Parathyroid adenoma (tissue), 2 donors: ENCODE results near the gene DGKG.

Source experiments
- H2AFZ ChIP-seq: fragments of 300-600 bp; sonication (generic); one replicate; pipeline ENCODE4 v1.7.0; 2017; ENCODE audit warnings: antibody characterized with exemption, mild to moderate bottlenecking
- H3K27ac ChIP-seq: fragments of 300-600 bp; sonication (generic); one replicate; pipeline ENCODE4 v1.7.0; 2017
- H3K27me3 ChIP-seq: fragments of 300-600 bp; sonication (generic); one replicate; pipeline ENCODE4 v1.7.0; 2017; ENCODE audit warnings: low read length; ENCODE audit not compliant: control insufficient read depth, insufficient read depth
- H3K36me3 ChIP-seq: fragments of 300-600 bp; sonication (generic); one replicate; pipeline ENCODE4 v1.7.0; 2017; ENCODE audit warnings: low read length; ENCODE audit not compliant: control insufficient read depth, insufficient read depth
- H3K4me1 ChIP-seq: fragments of 300-600 bp; sonication (generic); one replicate; pipeline ENCODE4 v1.7.0; 2017; ENCODE audit warnings: control low read depth
- H3K4me2 ChIP-seq: fragments of 300-600 bp; sonication (generic); one replicate; pipeline ENCODE4 v1.7.0; 2017; ENCODE audit warnings: low read length
- H3K4me3 ChIP-seq: fragments of 300-600 bp; sonication (generic); one replicate; pipeline ENCODE4 v1.7.0; 2017; ENCODE audit warnings: low read depth, low read length
- H3K79me2 ChIP-seq: fragments of 300-600 bp; sonication (generic); one replicate; pipeline ENCODE4 v1.7.0; 2017; ENCODE audit warnings: control low read depth
- H3K9ac ChIP-seq: fragments of 300-600 bp; sonication (generic); one replicate; pipeline ENCODE4 v1.7.0; 2017; ENCODE audit warnings: mild to moderate bottlenecking
- H3K9me3 ChIP-seq: fragments of 300-600 bp; sonication (generic); one replicate; pipeline ENCODE4 v1.7.0; 2017; ENCODE audit warnings: low read length; ENCODE audit not compliant: control insufficient read depth
- CTCF ChIP-seq: fragments of 300-600 bp; sonication (generic); IDR thresholded peaks from one replicate; pipeline ENCODE4 v1.7.0; 2017; ENCODE audit warnings: antibody characterized with exemption, mild to moderate bottlenecking
- donor health status: primary hyperparathyroidism.

Gene DGKG

GRCh38 chr3:186354100-186354499, 7.9 kb downstream of the DGKG start:
- H3K4me2 ChIP-seq: no peak overlapping the region
- H3K27ac ChIP-seq: no peak overlapping the region
- no peak for TF ChIP-seq CTCF

GRCh38 chr3:186352369-186352768, 9.7 kb downstream of the DGKG start:
- H3K79me2 ChIP-seq: no peaks in the 10 kb centered on the region
- H3K36me3 ChIP-seq: no peaks in the 10 kb centered on the region
- H3K9me3 ChIP-seq: no peaks in the 10 kb centered on the region
- H3K27ac ChIP-seq: no peak overlapping the region
- TF ChIP-seq CTCF: no peak
- no peak overlapping the region for H3K9ac ChIP-seq
- no peaks in the 10 kb centered on the region for H3K4me1 ChIP-seq
- H3K27me3 ChIP-seq: no peaks in the 10 kb centered on the region
- no peak overlapping the region for H3K4me2 ChIP-seq
- H2AFZ ChIP-seq: no peak overlapping the region
- no peak overlapping the region for H3K4me3 ChIP-seq

More at GRCh38 chr3:186354100-186354499, 7.9 kb downstream of the DGKG start:
- no peak overlapping the region for H3K9ac ChIP-seq
- no peaks in the 10 kb centered on the region for H3K79me2 ChIP-seq
- no peaks in the 10 kb centered on the region for H3K4me1 ChIP-seq
- H3K27me3 ChIP-seq: no peaks in the 10 kb centered on the region
- H3K9me3 ChIP-seq: no peaks in the 10 kb centered on the region
- H3K4me3 ChIP-seq: no peak overlapping the region
- no peak overlapping the region for H2AFZ ChIP-seq
- H3K36me3 ChIP-seq: no peaks in the 10 kb centered on the region

- no peaks in the 10 kb centered on the region for H3K27me3 ChIP-seq
- H2AFZ ChIP-seq: no peak overlapping the region
- H3K79me2 ChIP-seq: no peaks in the 10 kb centered on the region
- H3K9me3 ChIP-seq: no peaks in the 10 kb centered on the region
- no peak overlapping the region for H3K27ac ChIP-seq
- H3K4me2 ChIP-seq: no peak overlapping the region
- H3K4me3 ChIP-seq: no peak overlapping the region
- TF ChIP-seq CTCF: no peak
- H3K4me1 ChIP-seq: no peaks in the 10 kb centered on the region
- no peaks in the 10 kb centered on the region for H3K36me3 ChIP-seq
- H3K9ac ChIP-seq: no peak overlapping the region
Observed at GRCh38 chr3:186342197-186342596, 19.8 kb downstream of the DGKG start.

- Histone ChIP-seq H3K27me3 (no peaks in the 10 kb centered on the region), H3K4me2 (no peak overlapping the region), H2AFZ (no peak overlapping the region), H3K79me2 (no peaks in the 10 kb centered on the region), H3K9me3 (no peaks in the 10 kb centered on the region), H3K36me3 (no peaks in the 10 kb centered on the region), H3K4me1 (no peaks in the 10 kb centered on the region), H3K4me3 (no peak overlapping the region), H3K27ac (no peak overlapping the region), H3K9ac (no peak overlapping the region)
- TF ChIP-seq CTCF: no peak
Observed at GRCh38 chr3:186340204-186340603, 21.8 kb downstream of the DGKG start.

GRCh38 chr3:186339180-186339918, 22.7 kb downstream of the DGKG start:
- no peak for TF ChIP-seq CTCF
- Histone ChIP-seq H3K4me3 (no peak overlapping the region), H3K9ac (no peak overlapping the region), H2AFZ (no peak overlapping the region), H3K4me2 (no peak overlapping the region), H3K27ac (no peak overlapping the region), H3K27me3 (no peaks in the 10 kb centered on the region), H3K36me3 (no peaks in the 10 kb centered on the region), H3K9me3 (no peaks in the 10 kb centered on the region), H3K79me2 (no peaks in the 10 kb centered on the region), H3K4me1 (no peaks in the 10 kb centered on the region)
